Measurements from ENCODE around the gene LYPLAL1. TPM values are rescaled to one million over a fixed set of nuclear protein-coding genes. Genes with fewer than 3 reads are reported as not detected.

Gene LYPLAL1
- total RNA-seq, 4 donors from 2014 or later = 16.2 to 25.8 (median 23.7) TPM

- no peak overlapping the region for H3K4me3 ChIP-seq (ENCODE audit: low read depth, poor library complexity, severe bottlenecking)
- intact Hi-C loops (cut with DNase I; ENCODE audit: low total_unique reads) = no loop called here
- WGBS, 2 donors = 68 to 69% methylated on average over 2 of the region's 2 CpGs
- TF ChIP-seq POLR2A (IDR thresholded peaks at IDR 0.05) (no peak), CTCF (IDR thresholded peaks at IDR 0.05) (no peak)
- DNase-seq (ENCODE audit: low spot score in 2 of 2) = no peak
These were observed 28.9 kb upstream of the LYPLAL1 start for GRCh38 chr1:219144658-219145315.

DNA sequence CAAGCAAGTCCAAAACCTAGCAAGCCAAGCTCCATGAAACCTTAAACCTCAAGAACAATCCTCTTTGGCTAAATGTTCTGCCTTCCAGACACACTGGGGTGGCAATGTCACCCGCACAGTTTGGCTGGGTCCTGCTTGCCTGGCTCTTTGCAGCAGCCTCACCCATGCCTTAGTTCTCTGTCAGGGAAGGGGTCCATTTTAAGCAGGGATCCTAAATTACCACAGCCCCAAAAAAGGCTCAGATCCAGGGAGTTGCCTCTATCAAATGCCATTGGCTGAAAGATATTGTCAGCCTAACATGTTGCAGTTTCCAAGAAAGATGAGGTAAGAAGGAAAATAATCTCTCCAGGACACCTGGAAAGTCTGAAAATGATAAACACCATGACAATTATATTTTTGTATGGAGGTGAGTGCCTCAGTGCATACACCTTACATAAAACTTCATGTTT is 26.1 kb upstream of the LYPLAL1 start:
- 94 to 100% methylated on average over 1 of the region's 1 CpG for WGBS, 2 donors
- no peak for TF ChIP-seq POLR2A (IDR thresholded peaks at IDR 0.05)
- no peak for TF ChIP-seq CTCF (IDR thresholded peaks at IDR 0.05)
- intact Hi-C loops (cut with DNase I; ENCODE audit: low total_unique reads) = no loop called here
- DNase-seq (ENCODE audit: low spot score in 2 of 2) = no peak
- no peak overlapping the region for H3K4me3 ChIP-seq (ENCODE audit: low read depth, poor library complexity, severe bottlenecking)

GRCh38 chr1:219149009-219149577 is 24.6 kb upstream of the LYPLAL1 start:
- no peak for DNase-seq (ENCODE audit: low spot score in 2 of 2)
- intact Hi-C loops (cut with DNase I; ENCODE audit: low total_unique reads) = no loop called here
- TF ChIP-seq CTCF (IDR thresholded peaks at IDR 0.05) (no peak), POLR2A (IDR thresholded peaks at IDR 0.05) (no peak)
- H3K4me3 ChIP-seq (ENCODE audit: low read depth, poor library complexity, severe bottlenecking) = no peak overlapping the region

GRCh38 chr1:219149953-219150352 is 23.7 kb upstream of the LYPLAL1 start:
- no peak for TF ChIP-seq POLR2A (IDR thresholded peaks at IDR 0.05)
- TF ChIP-seq CTCF (IDR thresholded peaks at IDR 0.05) = no peak
- intact Hi-C loops (cut with DNase I; ENCODE audit: low total_unique reads) = no loop called here
- H3K4me3 ChIP-seq (ENCODE audit: low read depth, poor library complexity, severe bottlenecking) = no peak overlapping the region
- WGBS, 2 donors = 71 to 76% methylated on average over 3 of the region's 3 CpGs
- DNase-seq (ENCODE audit: low spot score in 2 of 2) = no peak

DNA sequence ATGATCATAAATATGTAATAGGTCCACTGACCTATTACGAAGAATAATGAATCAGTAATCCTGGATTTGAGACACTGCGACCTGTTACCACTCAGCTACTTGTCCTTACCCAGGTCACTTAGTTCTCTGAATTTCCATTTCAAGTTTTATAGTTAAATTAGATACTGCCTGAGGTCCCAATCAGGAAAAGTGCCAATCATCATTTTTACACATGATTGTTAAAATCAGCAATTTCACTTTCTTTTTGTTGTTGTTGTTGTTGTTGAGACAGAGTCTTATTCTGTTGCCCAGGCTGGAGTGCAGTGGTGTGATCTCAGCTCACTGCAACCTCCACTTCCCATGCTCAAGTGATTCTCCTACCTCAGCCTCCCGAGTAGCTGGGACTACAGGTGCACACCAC is 22.8 kb upstream of the LYPLAL1 start:
- TF ChIP-seq CTCF (IDR thresholded peaks at IDR 0.05) = no peak
- TF ChIP-seq POLR2A (IDR thresholded peaks at IDR 0.05) = no peak
- no peak for DNase-seq (ENCODE audit: low spot score in 2 of 2)
- intact Hi-C loops (cut with DNase I; ENCODE audit: low total_unique reads) = no loop called here
- no peak overlapping the region for H3K4me3 ChIP-seq (ENCODE audit: low read depth, poor library complexity, severe bottlenecking)
- WGBS, 2 donors = 93 to 97% methylated on average over 3 of the region's 3 CpGs

DNA sequence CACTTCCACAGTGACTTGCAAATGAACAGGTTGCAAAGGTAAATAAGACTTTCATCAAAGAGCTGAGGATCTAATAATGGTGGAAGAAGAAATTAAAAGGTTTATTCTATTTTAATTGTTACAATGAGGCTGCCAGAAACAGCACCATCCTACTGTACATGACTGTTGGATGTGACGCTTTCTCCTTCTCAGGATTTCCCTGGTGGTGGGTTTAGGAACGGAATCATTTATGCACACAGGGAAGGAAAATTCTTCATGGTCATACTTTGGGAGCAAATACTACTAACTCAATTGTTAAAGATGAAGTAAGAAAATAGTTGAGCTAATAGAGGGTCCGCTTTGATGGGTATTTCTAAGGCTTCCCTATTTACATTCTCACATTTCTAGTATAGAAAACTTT is 22.2 kb upstream of the LYPLAL1 start:
- no peak for TF ChIP-seq CTCF (IDR thresholded peaks at IDR 0.05)
- no peak for TF ChIP-seq POLR2A (IDR thresholded peaks at IDR 0.05)
- WGBS, 2 donors = 96% methylated on average over 3 of the region's 3 CpGs

More for the DNA sequence above, 22.2 kb upstream of the LYPLAL1 start:
- no peak overlapping the region for H3K4me3 ChIP-seq (ENCODE audit: low read depth, poor library complexity, severe bottlenecking)
- no peak for DNase-seq (ENCODE audit: low spot score in 2 of 2)
- intact Hi-C loops (cut with DNase I; ENCODE audit: low total_unique reads) = no loop called here
